Dendritic cell treated with granulocyte-macrophage colony-stimulating factor and Interleukin-4, amounts not matched to agents 40 ng/mL and 50 ng/mL, for 4 days (primary cell): ENCODE results near the gene TMEM225B.
"Not testable (repeated sequence)": the region's sequence is repeated elsewhere in the genome, so short reads cannot be mapped to it uniquely, and the experiment has no call there.

Experiments used
- H3K27ac Mint-ChIP-seq: one replicate; pipeline ENCODE4 v1.8.0; 2022; ENCODE audit warnings: mild to moderate bottlenecking, mixed read lengths
- H3K27me3 Mint-ChIP-seq: one replicate; pipeline ENCODE4 v1.8.0; 2022; ENCODE audit warnings: mild to moderate bottlenecking, mixed read lengths
- H3K36me3 Mint-ChIP-seq: one replicate; pipeline ENCODE4 v1.8.0; 2022; ENCODE audit warnings: low read depth, mixed read lengths
- H3K4me1 Mint-ChIP-seq: one replicate; pipeline ENCODE4 v1.8.0; 2022; ENCODE audit warnings: low read depth, mixed read lengths
- H3K4me3 Mint-ChIP-seq: one replicate; pipeline ENCODE4 v1.8.0; 2022; ENCODE audit warnings: mild to moderate bottlenecking, moderate library complexity, mixed read lengths
- H3K9me3 Mint-ChIP-seq: one replicate; pipeline ENCODE4 v1.8.0; 2022; ENCODE audit warnings: mixed read lengths
- intact Hi-C: fragments of 100-400 bp; cut with micrococcal nuclease; formaldehyde crosslinking; loops from one replicate; pipeline ENCODE4 v1.15.0; 2022

TMEM225B gene, protein sequence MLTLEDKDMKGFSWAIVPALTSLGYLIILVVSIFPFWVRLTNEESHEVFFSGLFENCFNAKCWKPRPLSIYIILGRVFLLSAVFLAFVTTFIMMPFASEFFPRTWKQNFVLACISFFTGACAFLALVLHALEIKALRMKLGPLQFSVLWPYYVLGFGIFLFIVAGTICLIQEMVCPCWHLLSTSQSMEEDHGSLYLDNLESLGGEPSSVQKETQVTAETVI

DNA sequence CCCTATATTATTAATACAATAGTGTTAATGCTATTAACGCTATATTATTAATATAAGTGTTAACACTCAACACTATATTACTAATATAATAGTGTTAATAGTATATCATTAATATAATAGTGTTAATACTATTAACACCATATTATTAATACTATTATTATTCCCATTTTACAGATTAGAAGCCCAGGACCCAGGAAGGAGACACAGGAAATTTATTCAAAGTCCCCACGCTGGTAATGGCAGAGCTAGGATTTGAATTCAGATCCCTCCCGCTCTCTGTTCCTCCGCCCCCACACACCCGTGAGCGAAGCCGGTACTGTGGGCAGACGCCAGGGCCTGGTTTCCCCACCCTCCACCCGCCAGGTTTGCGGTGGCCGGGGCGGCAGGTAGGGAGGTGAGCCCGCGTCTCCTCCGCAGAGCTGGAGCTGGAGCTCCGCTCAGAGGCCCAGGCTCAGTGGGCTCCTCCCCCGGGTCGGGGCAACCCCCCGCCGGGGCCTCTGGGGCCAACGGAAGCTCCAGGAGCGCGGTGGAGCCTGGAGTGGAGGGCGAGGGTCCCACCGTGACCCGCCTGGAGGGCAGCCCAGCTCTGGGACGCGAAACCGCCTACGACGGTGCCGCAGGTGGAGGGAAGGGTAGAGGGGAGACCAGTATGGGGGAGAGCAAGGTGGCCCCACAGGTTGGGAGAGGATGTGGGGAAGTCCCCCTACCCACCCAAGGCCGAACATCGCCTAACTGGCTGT, at the start of gene TMEM225B:
TSS of gene TMEM225B (plus strand) at position 506 of the 740 bp plus-strand sequence. CDS start 6,122 bp downstream, outside the sequence.
- intact Hi-C loops = no loop called here
- Mint-ChIP-seq H3K27me3 (no peaks in the 10 kb centered on the region), H3K4me3 (no peak within 1 kb of the TSS), H3K27ac (no peak within 1 kb of the TSS), H3K4me1 (peaks cover 1% of the 10 kb centered on the region), H3K36me3 (no peaks in the 10 kb centered on the region), H3K9me3 (no peaks in the 10 kb centered on the region)

DNA sequence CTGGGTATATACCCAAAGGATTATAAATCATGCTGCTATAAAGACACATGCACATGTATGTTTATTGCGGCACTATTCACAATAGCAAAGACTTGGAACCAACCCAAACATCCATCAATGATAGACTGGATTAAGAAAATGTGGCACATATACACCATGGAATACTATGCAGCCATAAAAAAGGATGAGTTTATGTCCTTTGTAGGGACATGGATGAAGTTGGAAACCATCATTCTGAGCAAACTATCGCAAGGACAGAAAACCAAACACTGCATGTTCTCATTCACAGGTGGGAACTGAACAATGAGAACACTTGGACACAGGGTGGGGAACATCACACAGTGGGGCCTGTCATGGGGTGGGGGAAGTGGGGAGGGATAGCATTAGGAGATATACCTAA, 48.5 kb upstream of the TMEM225B start:
- not testable (repeated sequence) for H3K27ac Mint-ChIP-seq, H3K27me3 Mint-ChIP-seq
- H3K36me3 Mint-ChIP-seq = peaks cover 59% of the 10 kb centered on the region

DNA sequence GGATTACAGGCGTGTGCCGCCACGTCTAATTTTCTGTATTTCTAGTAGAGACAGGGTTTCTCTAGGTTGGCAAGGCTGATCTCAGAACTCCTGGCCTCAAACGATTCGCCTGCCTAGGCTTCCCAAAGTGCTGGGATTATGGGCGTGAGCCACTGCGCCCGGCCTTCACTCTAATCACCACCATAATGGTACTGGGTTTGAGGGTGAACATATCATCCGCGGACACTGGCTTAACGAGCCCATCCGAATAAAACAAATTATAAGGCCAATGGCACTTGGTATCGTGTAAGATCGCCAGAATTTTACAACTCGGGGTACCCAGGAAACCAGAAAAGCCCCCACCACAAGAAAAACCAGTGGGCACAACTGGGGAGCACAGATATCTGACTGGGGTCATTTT, 46.7 kb upstream of the TMEM225B start:
- intact Hi-C loops = loop anchor here (10.0 kb wide), 2 partner anchors 77 to 533 kb away; partner anchors contain the start of genes COPS6, ZNF3 and ZNF789

More for the DNA sequence above, 48.5 kb upstream of the TMEM225B start:
- H3K4me3 Mint-ChIP-seq, intact Hi-C loops: not testable (repeated sequence)
- peaks cover 17% of the 10 kb centered on the region for H3K9me3 Mint-ChIP-seq
- peaks cover 28% of the 10 kb centered on the region for H3K4me1 Mint-ChIP-seq

DNA sequence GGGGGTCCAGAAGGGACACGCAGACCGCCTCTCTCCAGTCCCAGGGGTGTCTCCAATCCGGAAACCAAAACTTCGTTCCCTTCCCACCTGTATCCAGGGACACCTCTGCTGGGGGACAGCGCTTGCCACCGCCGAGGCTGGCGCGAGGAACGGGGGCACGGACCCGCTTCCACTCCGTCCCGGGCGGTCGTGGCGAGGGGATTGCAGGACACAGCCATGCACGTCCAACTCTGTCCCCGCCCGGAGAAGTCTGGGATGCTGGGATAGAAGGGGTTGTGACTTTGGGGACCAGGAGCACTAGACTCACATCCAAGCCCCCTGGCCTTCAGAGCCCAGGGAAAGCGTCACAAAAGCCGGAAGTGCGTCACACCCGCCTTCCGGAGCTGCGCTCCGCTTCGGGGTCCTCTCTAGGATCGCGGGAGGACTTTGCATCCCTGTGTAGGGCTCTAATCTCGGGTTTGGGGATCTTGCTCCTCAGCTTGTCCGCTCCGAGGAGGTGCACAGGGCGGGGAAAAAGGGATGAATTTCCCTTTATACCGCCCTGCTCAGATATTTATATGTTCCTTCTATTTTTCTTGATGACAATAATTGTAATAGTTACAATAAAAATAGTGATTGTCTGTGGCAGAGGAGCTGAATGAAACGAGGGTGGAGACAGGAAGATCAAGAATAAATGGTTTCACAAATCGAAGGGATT, 46.2 kb upstream of the TMEM225B start, which contains the start of gene FAM200A:
TSS of gene FAM200A (minus strand) at position 348 of the 697 bp plus-strand sequence. CDS start 3,707 bp downstream, outside the sequence.
- intact Hi-C loops = loop anchor here (10.0 kb wide), 2 partner anchors 77 to 533 kb away; partner anchors contain the start of genes COPS6, ZNF3 and ZNF789

More for the DNA sequence above, 46.7 kb upstream of the TMEM225B start:
- peak overlapping the region; percentile 92 for H3K27ac Mint-ChIP-seq
- peaks cover 59% of the 10 kb centered on the region for H3K36me3 Mint-ChIP-seq
- no peaks in the 10 kb centered on the region for H3K27me3 Mint-ChIP-seq
- H3K9me3 Mint-ChIP-seq = peaks cover 9% of the 10 kb centered on the region
- peak overlapping the region; percentile 86 for H3K4me3 Mint-ChIP-seq
- H3K4me1 Mint-ChIP-seq = peaks cover 39% of the 10 kb centered on the region

DNA sequence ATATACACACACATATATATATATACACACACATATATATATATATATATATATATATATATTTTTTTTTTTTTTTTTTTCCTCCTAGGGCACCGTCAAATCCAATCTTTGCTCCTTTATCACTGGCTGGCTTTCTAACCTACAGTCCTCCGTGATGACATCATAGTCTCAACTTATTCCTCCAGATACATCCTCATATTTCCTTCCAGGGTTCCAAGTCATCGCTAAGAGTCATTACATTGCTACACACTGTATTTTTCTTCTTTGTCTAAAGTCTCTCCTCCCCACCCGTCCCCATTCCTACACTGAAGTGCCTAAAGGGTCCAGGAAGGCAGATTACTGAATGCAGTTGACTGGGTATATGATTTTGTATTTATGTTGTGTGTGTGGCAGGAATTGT, 45.0 kb upstream of the TMEM225B start:
- intact Hi-C loops = loop anchor here (10.0 kb wide), 2 partner anchors 78 to 532 kb away; partner anchors contain the start of genes COPS6, ZNF3 and ZNF789
- peaks cover 6% of the 10 kb centered on the region for H3K9me3 Mint-ChIP-seq
- no peak overlapping the region for H3K27ac Mint-ChIP-seq
- H3K27me3 Mint-ChIP-seq = no peaks in the 10 kb centered on the region
- peaks cover 44% of the 10 kb centered on the region for H3K4me1 Mint-ChIP-seq
- H3K4me3 Mint-ChIP-seq = no peak overlapping the region
- H3K36me3 Mint-ChIP-seq = peaks cover 60% of the 10 kb centered on the region

More for the DNA sequence above, 46.2 kb upstream of the TMEM225B start, which contains the start of gene FAM200A:
- Mint-ChIP-seq H3K36me3 (peaks cover 58% of the 10 kb centered on the region), H3K4me3 (peak within 1 kb of the TSS; percentile 86), H3K27ac (peak within 1 kb of the TSS; percentile 92), H3K27me3 (no peaks in the 10 kb centered on the region), H3K4me1 (peaks cover 39% of the 10 kb centered on the region), H3K9me3 (peaks cover 9% of the 10 kb centered on the region)

DNA sequence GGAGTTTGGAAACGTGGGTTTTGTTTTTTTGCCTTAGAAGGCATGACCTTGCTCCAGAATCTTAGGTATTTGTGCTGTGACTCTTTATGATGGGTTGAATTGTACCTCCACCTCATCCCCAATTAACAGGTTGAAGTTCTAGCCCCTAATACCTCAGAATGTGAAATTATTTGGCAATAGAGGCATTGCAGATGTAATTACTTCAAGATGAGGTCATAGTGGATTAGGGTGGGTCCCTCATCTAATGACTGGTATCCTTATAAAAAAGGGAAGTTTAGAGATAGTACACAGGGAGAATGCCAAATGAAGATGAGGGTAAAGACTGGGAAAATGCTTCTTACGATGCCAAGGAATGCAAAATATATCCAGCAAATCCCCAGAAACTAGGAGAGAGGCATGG, 43.1 kb upstream of the TMEM225B start:
- H3K4me1 Mint-ChIP-seq = peaks cover 44% of the 10 kb centered on the region
- no peaks in the 10 kb centered on the region for H3K9me3 Mint-ChIP-seq
- no peaks in the 10 kb centered on the region for H3K27me3 Mint-ChIP-seq
- intact Hi-C loops = loop anchor here (10.0 kb wide), 2 partner anchors 80 to 530 kb away; partner anchors contain the start of genes COPS6, ZNF3 and ZNF789
- peaks cover 56% of the 10 kb centered on the region for H3K36me3 Mint-ChIP-seq
- no peak overlapping the region for H3K4me3 Mint-ChIP-seq
- peak overlapping the region; percentile 59 for H3K27ac Mint-ChIP-seq

DNA sequence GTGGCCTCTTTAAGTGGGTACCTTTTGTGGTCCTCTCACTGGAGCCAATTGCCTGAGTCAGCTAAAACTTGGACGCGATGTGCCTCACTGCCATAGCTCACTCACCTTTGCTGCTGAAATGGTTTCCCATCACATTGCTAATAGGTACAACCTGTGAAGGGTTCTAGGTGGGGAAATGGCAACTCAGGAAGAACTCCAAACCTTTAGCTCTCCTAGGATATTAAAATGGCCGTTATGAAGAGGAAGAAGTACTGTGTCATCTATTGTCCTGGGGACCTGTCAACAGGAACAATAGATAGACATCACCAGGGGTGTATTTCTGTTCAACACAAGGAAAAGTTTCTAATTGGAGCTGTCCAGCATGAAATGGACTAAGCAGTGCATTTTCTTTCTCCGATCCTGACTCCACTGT, 40.9 kb upstream of the TMEM225B start:
- H3K36me3 Mint-ChIP-seq = peaks cover 68% of the 10 kb centered on the region
- intact Hi-C loops = loop anchor here (10.0 kb wide), 2 partner anchors 82 to 528 kb away; partner anchors contain the start of genes COPS6, ZNF3 and ZNF789
- peaks cover 47% of the 10 kb centered on the region for H3K4me1 Mint-ChIP-seq
- no peaks in the 10 kb centered on the region for H3K9me3 Mint-ChIP-seq
- H3K27ac Mint-ChIP-seq = peak overlapping the region; percentile 93
- no peaks in the 10 kb centered on the region for H3K27me3 Mint-ChIP-seq
- peak overlapping the region; percentile 96 for H3K4me3 Mint-ChIP-seq

DNA sequence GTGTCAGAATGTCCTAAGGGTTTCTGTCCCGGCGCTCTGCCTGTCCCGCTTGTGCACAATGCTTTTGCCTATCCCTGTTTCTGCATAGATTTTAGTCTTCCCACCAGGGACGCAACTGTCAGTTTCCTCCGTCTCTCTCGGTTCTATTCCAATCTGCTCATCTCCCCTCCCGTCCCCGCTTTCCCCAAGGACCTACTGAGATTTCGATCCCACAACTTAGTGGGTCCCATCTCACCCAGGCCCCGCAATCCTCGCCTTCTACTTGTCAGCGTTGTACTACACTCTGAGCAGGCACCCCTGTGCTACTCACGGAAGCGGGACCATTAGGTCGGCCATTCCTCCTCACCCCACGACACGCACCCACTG, 40.1 kb upstream of the TMEM225B start:
- peak overlapping the region; percentile 96 for H3K4me3 Mint-ChIP-seq
- no peaks in the 10 kb centered on the region for H3K27me3 Mint-ChIP-seq
- peaks cover 49% of the 10 kb centered on the region for H3K4me1 Mint-ChIP-seq
- intact Hi-C loops = loop anchor here (2.0 to 10.0 kb wide), 3 partner anchors 53 to 527 kb away; partner anchors contain the start of genes COPS6, ZKSCAN5, ZNF3 and ZNF789
- H3K27ac Mint-ChIP-seq = peak overlapping the region; percentile 93
- H3K9me3 Mint-ChIP-seq = no peaks in the 10 kb centered on the region
- H3K36me3 Mint-ChIP-seq = peaks cover 74% of the 10 kb centered on the region

DNA sequence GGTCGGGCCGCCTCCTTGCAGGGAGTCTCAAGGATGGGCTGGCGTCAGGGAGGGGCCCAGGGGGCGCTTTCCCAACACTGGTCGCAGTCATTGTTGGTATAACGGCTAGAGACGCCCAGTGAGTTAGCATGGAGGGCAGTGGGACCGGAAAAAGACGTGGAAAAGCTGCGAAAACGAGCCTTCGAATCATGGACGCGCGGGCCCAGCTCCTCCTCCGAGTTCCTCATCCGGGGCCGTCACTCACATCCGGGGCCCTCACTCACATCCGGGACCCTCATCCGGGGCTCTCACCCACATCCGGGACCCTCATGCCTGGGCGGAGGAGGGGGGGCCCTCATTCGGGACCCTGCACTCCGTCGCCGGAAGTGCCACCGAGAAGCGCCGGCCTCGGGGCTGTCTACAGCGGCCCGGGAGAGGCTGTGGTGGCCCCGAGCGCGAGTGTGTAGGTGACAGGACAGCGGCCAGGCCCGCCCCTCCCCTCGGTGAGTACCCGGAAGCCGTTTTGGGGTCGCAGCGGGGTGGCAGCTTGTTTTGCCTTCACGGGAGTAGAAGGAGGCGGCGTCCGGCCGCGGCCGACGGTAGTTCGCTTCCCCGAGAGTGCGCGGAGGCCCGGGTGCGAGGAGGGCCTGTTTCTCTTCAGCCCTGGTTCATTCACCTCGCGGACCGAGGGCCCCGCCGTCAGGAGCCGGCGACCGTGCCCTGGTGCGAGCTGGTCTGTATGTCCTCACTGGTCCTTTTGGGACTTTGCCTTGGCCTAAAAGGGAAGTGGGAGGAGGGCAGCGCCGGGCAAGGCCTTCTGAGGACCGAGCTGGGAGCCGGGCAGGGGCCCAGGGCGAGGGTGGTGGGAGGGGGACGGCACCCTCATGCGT, 39.5 kb upstream of the TMEM225B start, which contains the start of gene ZNF655:
TSS of gene ZNF655 (plus strand) at position 337 of the 869 bp plus-strand sequence. CDS start 1,918 bp downstream, outside the sequence.
- peaks cover 47% of the 10 kb centered on the region for H3K4me1 Mint-ChIP-seq
- peaks cover 74% of the 10 kb centered on the region for H3K36me3 Mint-ChIP-seq
- peak within 1 kb of the TSS; percentile 96 for H3K4me3 Mint-ChIP-seq
- intact Hi-C loops = loop anchor here (2.0 to 10.0 kb wide), 3 partner anchors 54 to 526 kb away; partner anchors contain the start of genes COPS6, ZKSCAN5, ZNF3 and ZNF789
- no peaks in the 10 kb centered on the region for H3K27me3 Mint-ChIP-seq
- no peaks in the 10 kb centered on the region for H3K9me3 Mint-ChIP-seq
- peak within 1 kb of the TSS; percentile 93 for H3K27ac Mint-ChIP-seq

DNA sequence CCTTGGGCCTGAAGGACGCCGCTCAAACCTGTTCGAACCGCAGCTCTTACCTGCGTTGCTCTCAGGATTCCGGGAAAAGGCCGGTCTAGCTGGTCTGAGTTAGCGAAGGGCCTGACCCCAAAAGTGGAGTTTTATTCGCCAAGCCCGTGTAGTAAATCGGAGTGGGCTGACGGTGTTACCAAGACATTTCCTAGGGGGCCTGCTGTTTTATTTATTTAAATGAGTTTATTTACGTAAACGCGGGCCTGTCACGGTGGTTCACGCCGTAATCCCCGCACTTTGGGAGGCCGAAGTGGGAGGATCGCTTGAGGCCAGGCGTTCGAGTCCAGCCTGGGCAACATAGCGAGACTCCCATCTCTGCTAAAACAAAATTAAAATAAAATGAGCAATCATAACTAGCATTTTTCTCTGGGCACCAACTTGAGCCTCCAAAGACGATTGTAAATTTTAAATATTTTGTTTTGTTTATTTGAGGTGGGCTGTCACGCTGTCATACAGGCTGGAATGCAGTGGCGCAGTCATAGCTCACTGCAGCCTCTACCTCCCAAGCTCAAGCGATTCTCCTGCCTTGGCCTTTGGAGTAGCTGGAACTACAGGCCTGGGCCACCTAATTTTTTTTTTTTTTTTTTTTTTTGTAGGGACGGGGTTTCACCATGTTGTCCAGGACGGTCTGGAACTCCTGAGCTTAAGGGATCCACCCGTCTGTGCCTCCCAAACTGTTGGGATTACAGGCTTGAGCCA, 38.7 kb upstream of the TMEM225B start:
- Mint-ChIP-seq H3K27me3 (no peaks in the 10 kb centered on the region), H3K9me3 (no peaks in the 10 kb centered on the region), H3K4me1 (peaks cover 54% of the 10 kb centered on the region), H3K4me3 (peak overlapping the region; percentile 96), H3K27ac (peak overlapping the region; percentile 93), H3K36me3 (peaks cover 74% of the 10 kb centered on the region)
- intact Hi-C loops = loop anchor here (2.0 to 10.0 kb wide), 3 partner anchors 55 to 525 kb away; partner anchors contain the start of genes COPS6, ZKSCAN5, ZNF3 and ZNF789

DNA sequence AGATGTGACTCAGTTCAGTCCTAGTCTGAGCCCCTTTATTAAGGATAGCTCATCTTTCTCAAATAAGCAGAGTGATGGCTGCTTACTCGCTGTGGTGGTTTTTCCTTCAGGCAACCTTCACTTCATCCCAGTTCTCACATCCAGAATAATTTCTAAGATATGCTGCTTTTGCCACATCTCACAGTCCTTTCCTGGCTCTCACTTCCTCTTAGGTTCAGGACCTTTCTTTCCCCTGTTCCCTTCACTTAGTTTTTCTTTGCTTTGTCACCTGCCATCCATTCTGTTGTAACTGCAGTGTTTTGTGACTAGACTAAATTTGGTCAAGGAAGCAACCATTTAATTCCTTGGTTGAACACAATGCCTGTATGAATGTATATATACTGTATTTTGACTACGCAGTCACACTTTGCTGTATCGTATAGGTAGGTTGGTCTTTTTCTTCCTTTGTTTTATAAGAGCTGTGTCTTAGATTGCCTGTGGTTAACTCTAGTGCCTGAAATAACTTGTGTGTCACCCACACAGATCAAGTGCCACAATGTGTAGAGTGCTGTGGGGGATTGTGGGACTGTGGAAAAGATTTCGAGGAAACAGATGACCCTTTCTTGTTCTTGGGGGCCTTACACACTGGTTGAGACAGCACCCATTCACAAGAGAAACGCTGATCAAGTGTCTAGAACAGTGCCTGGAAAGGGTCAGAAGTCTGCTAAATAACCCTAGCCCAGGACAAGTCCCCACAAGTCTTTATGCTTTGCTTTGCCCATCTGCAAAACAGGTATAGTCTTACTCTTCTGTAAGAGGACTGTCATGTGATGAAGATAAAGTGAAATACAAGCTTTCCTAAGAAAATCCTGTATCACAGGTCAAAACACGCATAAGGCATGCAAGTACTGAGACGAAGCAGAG, 37.0 kb upstream of the TMEM225B start:
- Mint-ChIP-seq H3K36me3 (peaks cover 81% of the 10 kb centered on the region), H3K9me3 (no peaks in the 10 kb centered on the region), H3K4me1 (peaks cover 44% of the 10 kb centered on the region), H3K27ac (no peak overlapping the region), H3K4me3 (no peak overlapping the region), H3K27me3 (no peaks in the 10 kb centered on the region)
- intact Hi-C loops = no loop called here
